Measurements from ENCODE around the gene HESX1.
A peak's percentile ranks its signal among the peaks of the same experiment; 100 is the strongest.

The HESX1 gene

GRCh38 chr3:57199895-57200297 is at the start of gene HESX1:
Gene HESX1 (minus strand): TSS chr3:57199978. CDS start chr3:57199918, 60 bp downstream.
- DNase-seq = no peak

GRCh38 chr3:57244946-57245345 is 45.2 kb upstream of the HESX1 start:
- DNase-seq = no peak

GRCh38 chr3:57234613-57235575 is 35.1 kb upstream of the HESX1 start:
- no peak for DNase-seq

- DNase-seq = no peak
Measured at GRCh38 chr3:57233799-57234198, 34.0 kb upstream of the HESX1 start.

GRCh38 chr3:57230006-57230405 is 30.2 kb upstream of the HESX1 start:
- no peak for DNase-seq

- peak in 55 of 58 donors; percentile 8 to 72 (median 43) for DNase-seq
Measured at GRCh38 chr3:57227930-57228751, 28.4 kb upstream of the HESX1 start.

- peak; percentile 31 to 95 (median 88) for DNase-seq
Measured at GRCh38 chr3:57227204-57227929, 27.6 kb upstream of the HESX1 start, which contains the start of gene APPL1. Gene APPL1 (plus strand): TSS chr3:57227729. CDS start chr3:57227884, 155 bp downstream.

- DNase-seq = no peak
Measured at GRCh38 chr3:57226176-57226575, 26.4 kb upstream of the HESX1 start.

- no peak for DNase-seq
Measured at GRCh38 chr3:57224856-57225255, 25.1 kb upstream of the HESX1 start.

- peak in 1 of 58 donors; percentile 4 for DNase-seq
Measured at GRCh38 chr3:57221883-57222282, 22.1 kb upstream of the HESX1 start.

- no peak for DNase-seq
Measured at GRCh38 chr3:57206423-57206822, 6.6 kb upstream of the HESX1 start.

- no peak for DNase-seq
Measured at GRCh38 chr3:57194641-57195040, 5.1 kb downstream of the HESX1 start.

- no peak for DNase-seq
Measured at GRCh38 chr3:57192028-57192427, 7.8 kb downstream of the HESX1 start.

GRCh38 chr3:57184526-57184925 is 15.3 kb downstream of the HESX1 start:
- no peak for DNase-seq

GRCh38 chr3:57179580-57180410 is 20.0 kb downstream of the HESX1 start:
- peak in 1 of 58 donors; percentile 4 for DNase-seq

GRCh38 chr3:57176045-57176444 is 23.7 kb downstream of the HESX1 start:
- no peak for DNase-seq

- DNase-seq = no peak
Measured at GRCh38 chr3:57173687-57174086, 26.1 kb downstream of the HESX1 start.

- no peak for DNase-seq
Measured at GRCh38 chr3:57170946-57171345, 28.8 kb downstream of the HESX1 start.

- peak in 44 of 58 donors; percentile 8 to 78 (median 38) for DNase-seq
Measured at GRCh38 chr3:57169872-57170623, 29.7 kb downstream of the HESX1 start.

Measured in anterior cingulate cortex (tissue), 58 donors.